Tibial artery (tissue), 4 donors: ENCODE data around the gene PODNL1.

Experiments
- DNase-seq, 2 donors: peaks; one replicate each; pipeline ENCODE4 v3.0.0-alpha.2; 2019
- H3K27ac ChIP-seq, 2 donors: fragments of 200-600 bp; sonication (generic) in 1 of 2; 1 replicate in 1 of 2; 2 replicates in 1 of 2; pipeline ENCODE4 v1.5.1; 2018 to 2019; ENCODE audit warnings: mild to moderate bottlenecking in 1 of 2
- H3K27me3 ChIP-seq, 2 donors: fragments of 200-600 bp; sonication (generic) in 1 of 2; one replicate each; pipeline versions ENCODE4 v1.5.1 to v1.6.0; 2016 to 2019
- H3K36me3 ChIP-seq, 3 donors: fragments of 200-600 bp; sonication (generic) in 2 of 3; one replicate each; pipeline ENCODE4 v1.5.1; 2016 to 2019; ENCODE audit warnings: mild to moderate bottlenecking in 2 of 3
- H3K4me1 ChIP-seq, 4 donors: fragments of 200-600 bp; sonication (generic) in 2 of 4; 1 replicate in 3 of 4; 2 replicates in 1 of 4; pipeline ENCODE4 v1.5.1; 2016 to 2019
- H3K4me3 ChIP-seq, 2 donors: fragments of 200-600 bp; sonication (generic) in 1 of 2; 1 replicate in 1 of 2; 2 replicates in 1 of 2; pipeline ENCODE4 v1.5.1; 2018 to 2019; ENCODE audit warnings: mild to moderate bottlenecking in 2 of 2
- H3K9me3 ChIP-seq, 3 donors: fragments of 200-600 bp; sonication (generic) in 1 of 3; one replicate each; pipeline ENCODE4 v1.5.1; 2016 to 2019
- intact Hi-C: fragments of 100-400 bp; cut with DNase I; formaldehyde crosslinking; loops from one replicate; pipeline ENCODE4 v1.15.0; 2023; ENCODE audit warnings: low total_unique reads
- TF ChIP-seq, protein P1 (sequence below), 2 experiments: fragments of 200-600 bp in 1 of 2; fragments of 450-650 bp in 1 of 2; IDR thresholded peaks; one replicate each; pipeline ENCODE4 v1.5.1; 2017 to 2019; ENCODE audit warnings: antibody characterized with exemption in 2 of 2, mild to moderate bottlenecking in 1 of 2, moderate library complexity in 1 of 2

PODNL1 gene

DNA sequence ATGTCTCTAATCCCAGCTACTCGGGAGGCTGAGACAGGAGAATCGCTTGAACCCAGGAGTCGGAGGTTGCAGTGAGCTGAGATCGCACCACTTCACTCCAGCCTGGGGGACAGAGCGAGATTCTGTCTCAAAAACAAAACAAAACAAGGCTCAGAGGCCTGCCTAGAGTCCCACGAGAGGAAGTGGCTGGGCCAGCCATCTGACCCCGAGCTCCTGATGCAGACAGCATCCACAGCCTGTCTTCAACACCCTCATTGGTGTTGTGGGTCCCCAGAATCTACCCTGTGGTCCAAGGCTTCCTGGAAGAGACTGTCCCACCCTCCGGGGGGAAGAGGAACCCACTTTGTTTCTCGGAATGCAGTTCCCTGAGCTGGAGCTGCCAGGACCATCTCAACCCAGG is 43.2 kb upstream of the PODNL1 start:
- peaks cover 0 to 27% (median 5%) of the 10 kb centered on the region in 3 donors for H3K36me3 ChIP-seq

DNA sequence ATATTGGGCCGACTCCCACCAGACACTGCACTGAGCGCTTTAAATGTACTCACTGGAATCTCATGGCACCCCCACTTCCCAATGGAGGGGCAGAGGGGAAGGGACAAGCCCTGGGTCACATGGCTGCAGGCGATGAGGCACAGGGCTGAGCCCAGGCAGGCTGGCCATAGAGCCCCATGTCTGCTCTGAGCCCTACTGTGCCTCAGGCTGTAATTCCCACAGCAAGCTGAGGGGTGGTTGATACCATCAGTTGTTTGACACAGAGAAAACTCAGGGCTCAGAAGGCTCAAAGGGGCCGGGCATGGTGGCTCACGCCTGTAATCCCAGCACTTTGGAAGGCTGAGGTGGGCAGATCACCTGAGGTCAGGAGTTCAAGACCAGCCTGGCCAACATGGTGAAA is 42.8 kb upstream of the PODNL1 start:
- H3K36me3 ChIP-seq: peaks cover 0 to 31% (median 5%) of the 10 kb centered on the region in 3 donors
- no peaks in the 10 kb centered on the region for H3K9me3 ChIP-seq
- TF ChIP-seq, protein P1, sequence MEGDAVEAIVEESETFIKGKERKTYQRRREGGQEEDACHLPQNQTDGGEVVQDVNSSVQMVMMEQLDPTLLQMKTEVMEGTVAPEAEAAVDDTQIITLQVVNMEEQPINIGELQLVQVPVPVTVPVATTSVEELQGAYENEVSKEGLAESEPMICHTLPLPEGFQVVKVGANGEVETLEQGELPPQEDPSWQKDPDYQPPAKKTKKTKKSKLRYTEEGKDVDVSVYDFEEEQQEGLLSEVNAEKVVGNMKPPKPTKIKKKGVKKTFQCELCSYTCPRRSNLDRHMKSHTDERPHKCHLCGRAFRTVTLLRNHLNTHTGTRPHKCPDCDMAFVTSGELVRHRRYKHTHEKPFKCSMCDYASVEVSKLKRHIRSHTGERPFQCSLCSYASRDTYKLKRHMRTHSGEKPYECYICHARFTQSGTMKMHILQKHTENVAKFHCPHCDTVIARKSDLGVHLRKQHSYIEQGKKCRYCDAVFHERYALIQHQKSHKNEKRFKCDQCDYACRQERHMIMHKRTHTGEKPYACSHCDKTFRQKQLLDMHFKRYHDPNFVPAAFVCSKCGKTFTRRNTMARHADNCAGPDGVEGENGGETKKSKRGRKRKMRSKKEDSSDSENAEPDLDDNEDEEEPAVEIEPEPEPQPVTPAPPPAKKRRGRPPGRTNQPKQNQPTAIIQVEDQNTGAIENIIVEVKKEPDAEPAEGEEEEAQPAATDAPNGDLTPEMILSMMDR (IDR thresholded peaks at IDR 0.05): no peak
- no peaks in the 10 kb centered on the region for H3K27me3 ChIP-seq
- H3K27ac ChIP-seq: no peak overlapping the region
- peaks cover 0 to 32% (median 21%) of the 10 kb centered on the region in 4 donors for H3K4me1 ChIP-seq
- no peak overlapping the region for H3K4me3 ChIP-seq
- intact Hi-C loops: no loop called here
- no peak for DNase-seq

More for the DNA sequence above, 43.2 kb upstream of the PODNL1 start:
- Histone ChIP-seq H3K4me3 (no peak overlapping the region), H3K4me1 (peaks cover 0 to 32% (median 24%) of the 10 kb centered on the region in 4 donors), H3K9me3 (no peaks in the 10 kb centered on the region), H3K27me3 (no peaks in the 10 kb centered on the region), H3K27ac (no peak overlapping the region)
- TF ChIP-seq, protein P1 (IDR thresholded peaks at IDR 0.05): no peak
- DNase-seq: no peak
- intact Hi-C loops: no loop called here

DNA sequence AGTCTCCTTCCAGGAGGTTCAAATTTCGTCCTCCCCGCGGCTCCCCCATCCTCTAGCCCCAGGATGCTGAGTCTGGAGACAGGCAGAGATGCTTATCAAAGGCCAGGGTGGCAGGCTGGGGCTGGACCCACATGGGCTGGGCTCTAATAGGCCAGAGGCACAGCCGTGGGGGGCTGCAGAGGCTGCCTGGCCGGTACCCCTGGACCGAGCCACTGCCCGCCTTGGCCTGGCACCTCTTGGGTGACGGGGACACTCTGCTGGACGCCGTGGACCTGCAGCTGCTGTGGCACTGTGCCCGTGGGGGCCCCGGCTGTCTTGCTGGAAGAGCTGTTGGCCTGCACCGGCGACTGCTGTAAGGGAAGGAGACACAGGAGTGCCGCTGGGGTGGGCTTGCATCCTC is 42.1 kb upstream of the PODNL1 start:
- no peak for DNase-seq
- Histone ChIP-seq H3K36me3 (peaks cover 0 to 38% (median 5%) of the 10 kb centered on the region in 3 donors), H3K9me3 (no peaks in the 10 kb centered on the region), H3K27ac (no peak overlapping the region), H3K27me3 (no peaks in the 10 kb centered on the region), H3K4me3 (no peak overlapping the region), H3K4me1 (peaks cover 0 to 30% (median 19%) of the 10 kb centered on the region in 4 donors)
- TF ChIP-seq, protein P1 (IDR thresholded peaks at IDR 0.05): no peak
- intact Hi-C loops: no loop called here

DNA sequence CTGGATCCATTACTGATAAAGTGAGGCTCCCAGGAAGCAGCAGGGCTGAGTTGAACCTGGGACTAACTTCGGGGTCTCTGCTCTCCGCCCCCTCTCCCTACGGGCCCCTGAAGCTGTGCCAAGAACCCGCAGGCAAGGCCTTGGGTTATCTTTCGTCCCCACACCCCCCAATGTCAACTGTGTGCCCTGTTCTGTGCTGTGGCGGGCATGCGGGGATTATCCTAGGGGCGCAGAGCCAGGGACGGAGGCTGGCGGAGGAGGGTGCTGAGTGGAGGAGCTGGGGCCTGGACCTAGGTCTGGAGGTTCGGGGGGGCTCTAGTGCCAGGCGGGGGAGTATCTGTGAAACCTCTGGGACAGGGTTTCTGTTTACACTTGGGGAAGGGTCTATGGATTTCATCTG is 41.5 kb upstream of the PODNL1 start:
- peak overlapping the region; percentile 73 to 76 for H3K27ac ChIP-seq
- H3K36me3 ChIP-seq: peaks cover 0 to 44% (median 5%) of the 10 kb centered on the region in 3 donors
- TF ChIP-seq, protein P1 (IDR thresholded peaks at IDR 0.05): no peak
- H3K4me3 ChIP-seq: peak overlapping the region in 1 of 2 donors; percentile 63
- no peaks in the 10 kb centered on the region for H3K27me3 ChIP-seq
- intact Hi-C loops: no loop called here
- H3K9me3 ChIP-seq: no peaks in the 10 kb centered on the region
- DNase-seq: no peak
- peaks cover 0 to 30% (median 19%) of the 10 kb centered on the region in 4 donors for H3K4me1 ChIP-seq

DNA sequence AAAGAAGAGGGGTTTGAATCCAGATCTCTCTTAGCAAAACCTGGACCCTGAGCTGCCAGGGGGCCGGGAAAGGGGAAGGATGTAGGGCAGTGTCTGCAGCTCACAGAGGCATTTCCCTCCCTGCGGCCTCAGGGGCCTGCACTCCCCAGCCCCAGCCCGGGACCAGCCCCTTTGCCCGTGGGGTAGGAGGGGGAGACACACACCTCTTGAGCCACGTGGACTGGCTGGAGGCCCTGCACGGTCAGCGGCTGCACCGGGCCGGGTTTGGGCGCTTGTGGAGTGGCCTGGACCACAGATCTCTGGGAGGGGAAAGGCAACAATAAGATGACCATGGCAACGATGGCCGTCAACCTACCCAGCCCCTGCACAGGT is 41.0 kb upstream of the PODNL1 start:
- H3K4me3 ChIP-seq: peak overlapping the region; percentile 54 to 63
- no peak for DNase-seq
- peaks cover 0 to 47% (median 5%) of the 10 kb centered on the region in 3 donors for H3K36me3 ChIP-seq
- no peaks in the 10 kb centered on the region for H3K27me3 ChIP-seq
- TF ChIP-seq, protein P1 (IDR thresholded peaks at IDR 0.05): no peak
- peaks cover 0 to 30% (median 19%) of the 10 kb centered on the region in 4 donors for H3K4me1 ChIP-seq
- H3K9me3 ChIP-seq: no peaks in the 10 kb centered on the region
- intact Hi-C loops: no loop called here
- H3K27ac ChIP-seq: peak overlapping the region; percentile 73 to 76
